GM21723 (cell line): ENCODE data around the gene UGT2B7.
"Not testable (repeated sequence)": the region's sequence is repeated elsewhere in the genome, so short reads cannot be mapped to it uniquely, and the experiment has no call there.

Experiments used
- ATAC-seq: cut with Tn5 transposase; IDR thresholded peaks from one replicate; pipeline ENCODE4 v1.9.1; 2021; ENCODE audit warnings: mild to moderate bottlenecking, moderate library complexity; ENCODE audit not compliant: unreplicated experiment

Gene UGT2B7

GRCh38 chr4:69078852-69079251, 17.4 kb upstream of the UGT2B7 start:
- no peak for ATAC-seq

GRCh38 chr4:69088473-69088872, 7.8 kb upstream of the UGT2B7 start:
- no peak for ATAC-seq

- ATAC-seq: no peak
Observed at GRCh38 chr4:69089388-69089787, 6.9 kb upstream of the UGT2B7 start.

GRCh38 chr4:69092190-69092589, 4.1 kb upstream of the UGT2B7 start:
- no peak for ATAC-seq

GRCh38 chr4:69092980-69093568, 3.2 kb upstream of the UGT2B7 start:
- no peak for ATAC-seq

- no peak for ATAC-seq
Observed at GRCh38 chr4:69093681-69094080, 2.6 kb upstream of the UGT2B7 start.

GRCh38 chr4:69095301-69095731, 958 bp upstream of the UGT2B7 start:
- no peak for ATAC-seq

GRCh38 chr4:69096810-69097209, 536 bp downstream of the UGT2B7 start:
- ATAC-seq: no peak

GRCh38 chr4:69098470-69098869, 2.2 kb downstream of the UGT2B7 start:
- ATAC-seq: no peak

GRCh38 chr4:69099910-69100309, 3.6 kb downstream of the UGT2B7 start:
- no peak for ATAC-seq

- ATAC-seq: not testable (repeated sequence)
Observed at GRCh38 chr4:69102668-69103067, 6.4 kb downstream of the UGT2B7 start.

GRCh38 chr4:69104719-69105275, 8.5 kb downstream of the UGT2B7 start:
- ATAC-seq: no peak

- ATAC-seq: not testable (repeated sequence)
Observed at GRCh38 chr4:69115151-69115850, 19.0 kb downstream of the UGT2B7 start.

- no peak for ATAC-seq
Observed at GRCh38 chr4:69115851-69116213, 19.6 kb downstream of the UGT2B7 start.

GRCh38 chr4:69116645-69117321, 20.5 kb downstream of the UGT2B7 start:
- no peak for ATAC-seq

- ATAC-seq: no peak
Observed at GRCh38 chr4:69120870-69121269, 24.6 kb downstream of the UGT2B7 start.

GRCh38 chr4:69122476-69122875, 26.2 kb downstream of the UGT2B7 start:
- no peak for ATAC-seq

GRCh38 chr4:69124941-69125340, 28.7 kb downstream of the UGT2B7 start:
- ATAC-seq: no peak

- ATAC-seq: no peak
Observed at GRCh38 chr4:69126024-69126423, 29.8 kb downstream of the UGT2B7 start.

GRCh38 chr4:69133993-69134392, 37.7 kb downstream of the UGT2B7 start:
- ATAC-seq: no peak

- no peak for ATAC-seq
Observed at GRCh38 chr4:69134471-69134870, 38.2 kb downstream of the UGT2B7 start.

GRCh38 chr4:69141320-69141719, 45.0 kb downstream of the UGT2B7 start:
- ATAC-seq: no peak
